HUES6 (cell line): ENCODE data around the gene PPP2R5C.

Source experiments
- H3K27ac ChIP-seq: 2 replicates; pipeline ENCODE4 v1.7.0; 2013; ENCODE audit warnings: low read depth, mild to moderate bottlenecking, low read length, inconsistent platforms
- H3K27me3 ChIP-seq: 2 replicates; pipeline ENCODE4 v1.6.1; 2013; ENCODE audit warnings: low read length; ENCODE audit not compliant: control insufficient read depth, insufficient read depth
- H3K36me3 ChIP-seq: 2 replicates; pipeline ENCODE4 v1.6.1; 2013; ENCODE audit warnings: low read length; ENCODE audit not compliant: control insufficient read depth, insufficient read depth
- H3K4me1 ChIP-seq: 2 replicates; pipeline ENCODE4 v1.6.1; 2013; ENCODE audit warnings: low read length; ENCODE audit not compliant: control insufficient read depth, insufficient read depth
- H3K4me3 ChIP-seq: 2 replicates; pipeline ENCODE4 v1.5.1; 2013; ENCODE audit warnings: low read depth, low read length
- H3K9ac ChIP-seq: one replicate; pipeline ENCODE4 v1.6.1; 2013; ENCODE audit warnings: mild to moderate bottlenecking, low read length
- H3K9me3 ChIP-seq: 2 replicates; pipeline ENCODE4 v1.6.1; 2013; ENCODE audit warnings: low read depth, low read length; ENCODE audit not compliant: control insufficient read depth, insufficient read depth

Gene PPP2R5C

DNA sequence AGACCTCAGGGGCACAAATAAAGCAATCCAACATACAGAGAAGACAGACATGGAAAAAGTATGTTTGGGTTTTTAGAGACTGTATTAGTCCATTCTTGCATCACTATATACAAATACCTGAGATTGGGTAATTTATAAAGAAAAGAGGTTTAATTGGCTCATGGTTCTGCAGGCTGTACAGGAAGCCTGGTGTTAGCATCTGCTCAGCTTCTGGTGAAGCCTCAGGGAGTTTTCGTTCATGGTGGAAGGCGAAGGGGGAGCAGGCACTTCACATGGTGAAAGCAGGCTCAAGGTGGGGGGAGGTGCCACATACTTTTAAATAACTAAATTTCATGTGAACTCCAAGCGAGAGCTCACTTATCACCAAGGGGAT is 3.7 kb upstream of the PPP2R5C start:
- H3K9me3 ChIP-seq, result peaks cover 11% of the 10 kb centered on the region; the same call in 1 of the 2 replicates
- H3K4me1 ChIP-seq, result peaks cover 8% of the 10 kb centered on the region; the same call in 1 of the 2 replicates
- no peaks in the 10 kb centered on the region for H3K36me3 ChIP-seq
- no peak overlapping the region for H3K9ac ChIP-seq
- peaks cover 21% of the 10 kb centered on the region for H3K27me3 ChIP-seq
- no peak overlapping the region for H3K27ac ChIP-seq
- H3K4me3 ChIP-seq, result no peak overlapping the region

DNA sequence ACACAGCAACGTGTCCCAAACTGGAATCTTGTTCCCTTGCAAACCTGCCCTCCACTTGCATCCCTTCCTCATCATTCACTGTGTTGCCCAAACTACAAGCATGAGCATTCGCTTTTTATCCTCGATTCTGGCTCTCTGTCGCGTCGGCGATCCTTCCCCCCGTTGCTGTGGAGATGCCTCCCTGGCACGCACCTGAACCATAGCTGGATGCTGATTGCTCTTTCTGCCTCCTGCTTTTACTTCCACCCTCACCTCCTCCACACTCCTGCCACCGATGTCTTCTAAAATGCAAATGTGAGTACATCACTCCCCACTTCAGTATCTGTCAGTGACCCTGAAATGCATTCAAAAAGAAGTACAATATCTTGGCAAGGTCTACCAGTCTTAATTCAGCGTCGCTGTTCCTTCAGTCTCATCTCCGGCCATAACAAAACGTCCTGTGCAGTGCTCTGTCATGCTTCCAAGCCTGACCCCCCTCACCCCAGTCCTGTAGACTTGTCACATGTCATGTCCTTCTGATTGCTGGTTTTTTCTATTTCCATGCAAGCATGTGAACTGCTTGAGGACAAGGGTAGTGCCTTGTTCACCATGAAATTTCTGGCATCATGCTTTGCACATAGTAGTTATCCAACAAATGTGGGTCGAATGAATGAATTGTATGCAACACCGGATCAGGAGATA is 2.5 kb upstream of the PPP2R5C start:
- H3K27me3 ChIP-seq, result peaks cover 23% of the 10 kb centered on the region
- H3K9ac ChIP-seq, result no peak overlapping the region
- no peak overlapping the region for H3K4me3 ChIP-seq
- H3K27ac ChIP-seq, result no peak overlapping the region
- H3K36me3 ChIP-seq, result peaks cover 6% of the 10 kb centered on the region
- peaks cover 9% of the 10 kb centered on the region; the same call in 1 of the 2 replicates for H3K4me1 ChIP-seq
- H3K9me3 ChIP-seq, result peaks cover 5% of the 10 kb centered on the region; the same call in 1 of the 2 replicates

DNA sequence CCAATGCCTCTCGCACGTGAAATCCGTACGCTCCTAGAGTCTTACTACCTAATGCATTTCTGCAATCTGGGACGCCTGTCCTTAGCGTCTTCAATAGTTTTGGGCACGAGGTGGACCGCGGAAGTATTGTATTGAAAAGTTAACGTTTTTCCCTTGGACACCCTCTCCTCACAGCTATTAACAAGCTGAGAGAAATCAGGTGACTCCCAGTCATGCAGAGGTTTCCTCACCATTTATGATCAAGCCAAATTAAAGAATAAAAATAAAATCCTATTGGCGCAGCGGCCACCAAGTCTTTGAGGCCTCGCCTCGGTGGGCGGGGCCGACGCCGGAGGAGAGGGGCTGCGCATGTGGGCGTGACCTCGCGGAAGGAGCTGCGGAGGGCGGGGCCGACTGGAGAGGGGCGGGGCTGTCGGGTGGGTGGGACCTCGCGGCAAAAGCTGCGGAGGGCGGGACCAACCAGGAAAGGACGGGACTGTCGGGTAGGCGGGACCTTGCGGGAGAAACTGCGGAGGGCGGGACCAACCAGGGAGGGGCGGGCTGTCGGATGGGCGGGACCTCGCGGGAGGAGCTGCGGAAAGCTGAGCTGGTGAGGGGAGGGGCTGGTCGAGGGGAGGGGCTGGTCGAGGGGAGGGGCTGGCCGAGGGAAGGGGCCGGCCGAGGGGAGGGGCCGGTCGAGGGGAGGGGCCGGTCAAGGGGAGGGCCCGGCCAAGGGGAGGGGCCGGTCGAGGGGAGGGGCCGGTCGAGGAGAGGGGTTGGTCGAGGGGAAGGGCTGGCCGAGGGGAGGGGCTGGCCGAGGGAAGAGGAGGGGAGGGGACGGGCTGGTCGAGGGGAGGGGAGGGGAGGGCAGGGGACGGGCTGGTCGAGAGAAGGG is 1.1 kb upstream of the PPP2R5C start:
- Histone ChIP-seq H3K27me3 (peaks cover 23% of the 10 kb centered on the region), H3K9ac (no peak overlapping the region), H3K4me3 (peak overlapping the region; percentile 61), H3K27ac (no peak overlapping the region), H3K9me3 (no peaks in the 10 kb centered on the region), H3K36me3 (peaks cover 12% of the 10 kb centered on the region), H3K4me1 (peaks cover 9% of the 10 kb centered on the region; the same call in 1 of the 2 replicates)

DNA sequence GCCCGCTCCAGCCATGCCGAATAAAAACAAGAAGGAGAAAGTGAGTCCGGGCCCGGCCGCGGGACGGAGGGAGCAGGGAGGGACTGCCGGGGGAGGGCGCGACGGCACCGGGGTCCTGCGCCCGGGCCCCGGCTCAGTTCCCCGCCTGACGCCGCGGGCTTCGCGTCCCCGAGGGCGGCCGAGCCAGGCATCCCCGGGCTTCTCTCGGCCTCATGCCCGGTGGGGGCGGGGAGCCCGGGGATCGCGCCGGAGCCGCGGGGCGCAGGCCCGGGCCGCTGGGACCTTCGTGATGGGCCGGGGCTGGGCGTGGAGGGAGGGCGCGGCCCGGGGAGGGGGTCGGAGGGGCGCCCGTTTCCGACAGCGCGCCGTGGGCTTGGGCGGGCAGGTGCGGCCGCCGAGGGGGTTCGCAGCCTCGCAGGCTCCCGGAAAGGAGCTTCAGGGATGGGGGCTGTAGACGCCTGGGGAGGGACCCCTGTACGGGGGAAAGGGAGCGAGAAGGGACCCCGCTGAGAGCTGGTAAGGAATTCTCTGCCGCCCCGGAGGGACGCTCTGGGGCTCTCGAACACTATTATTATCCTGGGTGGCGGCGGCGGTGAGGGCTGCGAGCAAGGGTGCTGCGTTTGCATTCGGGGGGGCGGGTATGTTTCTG is 496 bp downstream of the PPP2R5C start:
- Histone ChIP-seq H3K9me3 (no peaks in the 10 kb centered on the region), H3K4me3 (peak overlapping the region; percentile 78), H3K27me3 (peaks cover 23% of the 10 kb centered on the region), H3K27ac (no peak overlapping the region), H3K36me3 (peaks cover 26% of the 10 kb centered on the region), H3K9ac (peak overlapping the region; percentile 53), H3K4me1 (peaks cover 9% of the 10 kb centered on the region; the same call in 1 of the 2 replicates)

DNA sequence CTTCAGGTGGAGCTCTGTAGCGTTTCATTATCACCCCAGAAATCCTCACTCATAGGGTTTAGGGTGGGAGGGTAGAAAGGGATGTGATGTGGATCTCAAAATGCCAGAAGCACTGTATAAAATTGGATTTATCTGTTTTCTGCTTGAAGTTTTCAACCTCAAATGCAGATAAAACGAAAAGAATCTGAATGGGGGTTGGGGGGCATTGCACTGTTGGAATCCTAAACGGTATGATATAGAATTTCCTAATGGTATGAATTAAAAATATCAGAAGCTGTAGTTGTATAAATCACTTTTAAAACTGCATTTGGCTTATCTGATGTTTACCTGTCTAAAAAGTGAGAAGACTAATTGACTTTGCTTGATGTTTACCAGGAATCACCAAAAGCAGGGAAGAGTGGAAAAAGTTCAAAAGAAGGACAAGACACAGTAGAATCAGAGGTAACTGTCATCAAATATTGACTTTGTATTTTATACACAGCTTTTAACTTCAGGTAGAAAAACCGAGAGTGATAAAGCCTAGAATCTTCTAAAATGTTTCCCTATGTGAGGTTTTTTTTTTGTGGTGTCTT is 1.1 kb downstream of the PPP2R5C start:
- Histone ChIP-seq H3K9me3 (no peaks in the 10 kb centered on the region), H3K27me3 (peaks cover 23% of the 10 kb centered on the region), H3K27ac (no peak overlapping the region), H3K36me3 (peaks cover 27% of the 10 kb centered on the region), H3K4me1 (peaks cover 9% of the 10 kb centered on the region; the same call in 1 of the 2 replicates), H3K4me3 (peak overlapping the region; percentile 78), H3K9ac (peak overlapping the region; percentile 37)

DNA sequence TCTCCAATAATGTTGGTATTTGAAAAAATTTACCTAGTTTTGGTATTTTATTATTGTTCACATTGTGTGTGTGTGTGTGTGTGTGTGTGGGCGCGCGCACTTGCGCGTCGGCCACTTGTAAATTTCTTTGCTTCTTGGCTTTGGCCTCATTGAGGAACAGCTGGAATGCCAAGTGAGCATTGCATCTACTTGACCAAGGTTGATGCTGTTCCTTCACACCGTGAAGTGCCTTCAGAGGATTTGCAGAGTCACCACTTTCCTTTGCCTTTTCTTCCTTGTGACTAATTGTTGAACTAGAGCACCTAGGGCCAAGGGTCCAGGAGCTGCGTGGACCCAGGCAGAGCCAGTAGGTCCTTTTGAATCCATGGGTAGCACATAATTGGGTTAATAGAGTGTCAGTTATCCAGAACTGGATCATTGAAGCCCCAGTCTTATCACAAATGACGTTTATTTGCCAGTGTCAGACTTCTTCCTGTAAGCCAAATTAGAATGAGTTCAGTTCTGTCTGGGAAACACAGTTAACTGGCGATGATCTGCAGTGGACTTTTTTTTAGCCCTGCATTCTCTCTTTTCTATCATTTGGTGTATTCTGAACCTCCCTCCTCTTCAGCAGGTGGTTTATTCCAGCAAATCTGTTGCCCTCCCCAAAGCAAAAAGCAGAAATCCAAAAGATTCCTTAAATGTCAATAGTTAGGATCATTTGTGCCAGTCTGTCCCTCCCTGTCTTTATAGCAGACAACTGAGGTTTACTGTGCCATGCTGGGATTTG is 2.6 kb downstream of the PPP2R5C start:
- Histone ChIP-seq H3K4me3 (no peak overlapping the region), H3K9ac (no peak overlapping the region), H3K27me3 (peaks cover 20% of the 10 kb centered on the region), H3K9me3 (no peaks in the 10 kb centered on the region), H3K27ac (no peak overlapping the region), H3K36me3 (peaks cover 27% of the 10 kb centered on the region), H3K4me1 (peaks cover 9% of the 10 kb centered on the region; the same call in 1 of the 2 replicates)

DNA sequence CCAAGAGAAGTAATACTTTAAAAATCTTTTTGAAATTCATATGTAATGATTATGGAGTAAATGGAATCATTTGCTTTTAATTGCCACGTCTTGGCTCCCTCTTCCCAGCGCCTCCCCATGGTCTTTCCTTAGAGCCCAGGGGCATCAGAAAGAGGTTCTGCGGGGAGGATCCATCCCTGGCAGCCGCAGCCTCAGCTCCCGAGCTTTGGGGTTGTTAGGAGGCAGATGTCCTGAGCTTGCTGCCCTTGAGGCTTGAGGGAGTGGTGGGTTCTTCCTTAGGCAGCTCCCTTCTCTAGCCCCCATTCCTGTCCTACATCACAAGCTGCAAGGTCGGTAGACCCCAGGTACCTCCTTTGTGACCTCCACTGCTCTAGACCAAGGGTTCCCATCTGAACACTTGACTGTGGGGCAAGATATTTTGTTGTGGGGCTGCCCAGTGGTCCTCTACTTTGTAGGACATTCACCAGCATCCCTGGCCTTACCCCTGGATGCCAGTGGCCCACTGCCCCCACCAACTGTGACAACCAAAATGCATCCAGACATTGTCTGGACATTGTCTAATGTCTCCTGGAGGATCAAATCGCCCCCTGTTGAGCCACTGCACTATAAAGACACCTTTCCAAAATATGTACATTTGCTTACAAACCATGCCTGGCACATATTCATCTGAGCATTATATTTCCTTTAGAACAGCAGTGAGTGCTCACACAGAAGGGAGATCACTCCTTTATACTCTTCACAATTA is 6.3 kb downstream of the PPP2R5C start:
- Histone ChIP-seq H3K36me3 (peaks cover 27% of the 10 kb centered on the region), H3K27ac (no peak overlapping the region), H3K27me3 (peaks cover 5% of the 10 kb centered on the region), H3K9ac (no peak overlapping the region), H3K9me3 (no peaks in the 10 kb centered on the region), H3K4me3 (no peak overlapping the region), H3K4me1 (peaks cover 3% of the 10 kb centered on the region; the same call in 1 of the 2 replicates)

DNA sequence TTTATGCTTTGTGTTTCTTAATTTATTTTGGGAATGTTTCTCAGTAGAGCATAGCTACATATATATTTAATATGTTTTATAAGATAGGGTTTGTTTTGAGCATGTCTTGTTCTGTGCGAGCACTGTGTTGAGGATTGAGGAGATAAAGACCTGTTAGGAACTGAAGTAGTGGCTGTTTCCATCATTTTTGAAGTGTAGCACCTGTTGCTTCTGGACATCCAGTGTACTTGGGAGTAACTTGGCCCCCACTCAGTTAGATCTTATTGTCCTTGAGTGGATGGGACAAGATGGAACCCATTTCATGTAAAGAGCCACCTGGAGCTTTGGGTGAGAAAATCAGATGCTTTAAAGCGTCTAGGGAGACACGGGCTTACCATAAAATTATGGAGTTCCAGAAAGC is 8.7 kb downstream of the PPP2R5C start:
- H3K9me3 ChIP-seq, result no peaks in the 10 kb centered on the region
- no peak overlapping the region for H3K9ac ChIP-seq
- peaks cover 2% of the 10 kb centered on the region; the same call in 1 of the 2 replicates for H3K4me1 ChIP-seq
- H3K36me3 ChIP-seq, result peaks cover 15% of the 10 kb centered on the region
- H3K4me3 ChIP-seq, result no peak overlapping the region
- H3K27ac ChIP-seq, result no peak overlapping the region
- peaks cover 2% of the 10 kb centered on the region; the same call in 1 of the 2 replicates for H3K27me3 ChIP-seq

DNA sequence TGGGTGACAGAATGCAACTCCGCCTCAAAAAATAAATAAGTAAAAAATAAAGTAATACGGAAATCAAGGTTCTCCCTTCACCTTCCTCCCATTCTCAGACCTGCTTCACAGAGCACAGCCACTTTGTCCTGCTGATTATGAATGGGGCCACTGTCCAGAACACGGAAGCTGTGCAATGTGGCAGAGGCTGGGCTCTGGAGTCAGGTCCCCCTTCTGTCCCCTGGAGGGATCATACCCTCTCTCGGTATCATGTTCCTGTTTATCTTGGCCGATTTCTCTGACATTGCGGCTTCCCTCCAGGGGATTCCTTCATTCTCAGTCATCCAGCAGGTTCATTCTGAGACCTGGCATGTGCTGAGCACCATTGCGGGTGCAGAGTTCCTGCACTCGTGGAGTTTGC is 11.3 kb downstream of the PPP2R5C start:
- Histone ChIP-seq H3K9ac (no peak overlapping the region), H3K27ac (no peak overlapping the region), H3K9me3 (no peaks in the 10 kb centered on the region), H3K4me1 (peaks cover 2% of the 10 kb centered on the region; the same call in 1 of the 2 replicates), H3K27me3 (peaks cover 2% of the 10 kb centered on the region; the same call in 1 of the 2 replicates), H3K36me3 (no peaks in the 10 kb centered on the region), H3K4me3 (no peak overlapping the region)
